HG03139 (cell line): ENCODE results near the gene CARD10.

ENCODE experiments used
- ATAC-seq: cut with Tn5 transposase; IDR thresholded peaks from one replicate; pipeline ENCODE4 v1.9.1; 2021; ENCODE audit not compliant: unreplicated experiment

Gene CARD10

DNA sequence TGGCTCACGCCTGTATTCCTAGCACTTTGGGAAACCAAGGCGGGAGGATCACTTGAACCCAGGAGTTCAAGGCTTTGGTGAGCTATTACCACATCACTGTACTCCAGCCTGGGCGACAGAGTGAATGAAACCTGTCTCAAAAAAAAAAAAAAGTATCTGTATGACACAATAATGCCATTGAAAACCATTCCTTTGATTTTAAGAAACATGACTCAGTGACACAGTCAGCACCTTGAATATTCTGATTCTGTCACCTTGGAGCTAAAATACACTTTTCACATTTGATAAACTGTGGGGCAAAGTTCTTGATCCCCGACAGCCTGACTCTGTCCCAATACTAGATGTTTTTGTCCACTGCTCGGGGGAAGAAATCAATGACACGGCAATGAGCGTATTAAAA, 75.2 kb downstream of the CARD10 start:
- ATAC-seq = no peak

- no peak for ATAC-seq
Observed at GRCh38 chr22:37443086-37443485, 76.1 kb downstream of the CARD10 start.

GRCh38 chr22:37442537-37442936, 76.7 kb downstream of the CARD10 start:
- no peak for ATAC-seq

- no peak for ATAC-seq
Observed at GRCh38 chr22:37442135-37442534, 77.1 kb downstream of the CARD10 start.

GRCh38 chr22:37440875-37441274, 78.3 kb downstream of the CARD10 start:
- no peak for ATAC-seq
